HCT116 (cell line): ENCODE data around the gene DDRGK1. TPM values are rescaled to one million over a fixed set of nuclear protein-coding genes. Genes with fewer than 3 reads are reported as not detected.

Experiments
- ATAC-seq: fragments of 200-7000 bp; cut with Tn5 transposase; 2 replicates; pipeline ENCODE4 v1.9.1; 2020; ENCODE audit warnings: mild to moderate bottlenecking, moderate library complexity
- BruUV-seq: library from RNA; stranded (reverse); fragments of 400-500 nt; replicated peaks from 2 replicates; lab custom pipeline; 2021; lab: Mats Ljungman, UMichigan
- CTCF ChIA-PET: fragments of 300-600 bp; sonication (Branson Sonifier 250); formaldehyde crosslinking; loops from one replicate; lab custom pipeline; 2021; ENCODE audit warnings: antibody characterized with exemption; lab: Charles Lee
- POLR2A ChIA-PET: fragments of 300-600, 350-600 bp; sonication (Branson Sonifier 250); formaldehyde crosslinking; loops from one replicate; lab custom pipeline; 2021; ENCODE audit warnings: antibody characterized with exemption; lab: Charles Lee
- RAD21 ChIA-PET, 2 experiments: fragments of 300-600 bp; sonication (Branson Sonifier 250); formaldehyde crosslinking; loops; one replicate each; lab custom pipeline; 2023; ENCODE audit warnings: low total read pairs in 2 of 2; ENCODE audit not compliant: uncharacterized antibody in 2 of 2, unreplicated experiment in 2 of 2, low non-redundant PET in 1 of 2; lab: Charles Lee
- DNase-seq: peaks from one replicate; pipeline ENCODE4 v3.0.0-alpha.2; 2010; ENCODE audit warnings: low read depth, low spot score
- H2AFZ ChIP-seq: fragments of 200-600 bp; shearing (Covaris generic), sonication (generic); 2 replicates; pipeline ENCODE4 v1.6.1; 2017; ENCODE audit warnings: low read depth, mixed run types, mixed read lengths, antibody characterized with exemption, low read length; ENCODE audit not compliant: poor library complexity, severe bottlenecking
- H3K27ac ChIP-seq: 2 replicates; pipeline ENCODE4 v1.5.1; 2012; ENCODE audit warnings: low read depth, low read length
- H3K27me3 ChIP-seq: fragments of 200-600 bp; sonication (generic); 2 replicates; pipeline ENCODE4 v1.6.1; 2016; ENCODE audit warnings: mixed run types, low read length, mixed read lengths; ENCODE audit not compliant: insufficient read depth
- H3K36me3 ChIP-seq, 2 experiments: fragments of 200-500 bp in 1 of 2; fragments of 200-600 bp in 1 of 2; sonication (Bioruptor generic) in 1 of 2; sonication (generic) in 1 of 2; 2 replicates each; pipeline versions ENCODE4 v1.5.1 to v1.6.1; 2014 to 2016; ENCODE audit warnings: low read length in 2 of 2, inconsistent platforms in 1 of 2, mixed read lengths in 1 of 2, mixed run types in 1 of 2; ENCODE audit not compliant: insufficient read depth in 2 of 2, control insufficient read depth in 1 of 2
- H3K4me1 ChIP-seq, 2 experiments: fragments of 200-600 bp in 1 of 2; sonication (generic) in 1 of 2; 2 replicates each; pipeline versions ENCODE4 v1.5.1 to v1.6.1; 2012 to 2017; ENCODE audit warnings: low read length in 2 of 2, inconsistent platforms in 1 of 2, mild to moderate bottlenecking in 1 of 2, mixed read lengths in 1 of 2, mixed run types in 1 of 2, moderate library complexity in 1 of 2; ENCODE audit not compliant: insufficient read depth in 2 of 2, control insufficient read depth in 1 of 2
- H3K4me2 ChIP-seq: fragments of 200-600 bp; sonication (generic); 2 replicates; pipeline ENCODE4 v1.6.1; 2017; ENCODE audit warnings: mixed run types, low read length, mixed read lengths
- H3K4me3 ChIP-seq, 2 experiments: fragments of 200-600 bp in 1 of 2; sonication (generic) in 1 of 2; replicated peaks in 1 of 2; 2 replicates each; pipeline ENCODE4 v1.5.1; 2011 to 2016; ENCODE audit warnings: low read length in 2 of 2, control low read depth in 1 of 2, low read depth in 1 of 2, mild to moderate bottlenecking in 1 of 2, mixed read lengths in 1 of 2, mixed run types in 1 of 2
- H3K79me2 ChIP-seq: fragments of 200-600 bp; sonication (generic); 2 replicates; pipeline ENCODE4 v1.6.1; 2017; ENCODE audit warnings: mild to moderate bottlenecking, mixed run types, low read length, moderate library complexity, mixed read lengths; ENCODE audit not compliant: insufficient read depth
- H3K9ac ChIP-seq: fragments of 200-600 bp; sonication (generic); 2 replicates; pipeline ENCODE4 v1.6.1; 2016; ENCODE audit warnings: low read length, mixed read lengths
- H3K9me2 ChIP-seq: fragments of 200-600 bp; sonication (generic), shearing (Covaris generic); 2 replicates; pipeline ENCODE4 v1.6.1; 2017; ENCODE audit warnings: mixed run types, mild to moderate bottlenecking, moderate library complexity; ENCODE audit not compliant: insufficient read depth
- H3K9me3 ChIP-seq, 2 experiments: fragments of 200-500 bp in 1 of 2; fragments of 200-600 bp in 1 of 2; sonication (Bioruptor generic) in 1 of 2; sonication (generic) in 1 of 2; 2 replicates each; pipeline ENCODE4 v1.6.1; 2014 to 2017; ENCODE audit warnings: low read length in 2 of 2, mixed read lengths in 2 of 2, inconsistent platforms in 1 of 2, low read depth in 1 of 2, mild to moderate bottlenecking in 1 of 2, mixed run types in 1 of 2, moderate library complexity in 1 of 2; ENCODE audit not compliant: control insufficient read depth in 1 of 2, insufficient read depth in 1 of 2
- H4K20me1 ChIP-seq: fragments of 200-600 bp; sonication (generic), shearing (Covaris generic); 2 replicates; pipeline ENCODE4 v1.6.1; 2017; ENCODE audit warnings: mixed run types, mild to moderate bottlenecking, moderate library complexity; ENCODE audit not compliant: insufficient read depth
- CEBPB ChIP-seq: IDR thresholded peaks from 2 replicates; pipeline ENCODE4 v1.6.1; 2012; ENCODE audit warnings: low read depth
- EZH2 ChIP-seq: fragments of 200-600 bp; sonication (generic); IDR thresholded peaks from 2 replicates; pipeline ENCODE4 v1.6.1; 2017; ENCODE audit warnings: antibody characterized with exemption, mixed run types
- EZH2phosphoT487 ChIP-seq: fragments of 200-600 bp; IDR thresholded peaks from 2 replicates; pipeline ENCODE4 v1.6.1; 2018; ENCODE audit warnings: antibody characterized with exemption, borderline replicate concordance
- JUND ChIP-seq: IDR thresholded peaks from 2 replicates; pipeline ENCODE4 v1.6.1; 2012
- SP1 ChIP-seq: IDR thresholded peaks from 2 replicates; pipeline ENCODE4 v1.6.1; 2012; ENCODE audit warnings: low read depth
- intact Hi-C: fragments of 100-400 bp; cut with micrococcal nuclease; formaldehyde crosslinking; loops from 2 replicates; pipeline ENCODE4 v1.10.0; 2022
- total RNA-seq: library from RNA; stranded (reverse); gene quantifications from one replicate; pipeline ENCODE4 v1.2.1, GENCODE V29; 2021; ENCODE audit not compliant: unreplicated experiment
- TF ChIP-seq, protein P1 (sequence below): IDR thresholded peaks from 2 replicates; pipeline ENCODE4 v1.6.1; 2012; ENCODE audit warnings: low read depth
- TF ChIP-seq, protein P2 (sequence below): IDR thresholded peaks from 2 replicates; pipeline ENCODE4 v1.6.1; 2011; ENCODE audit warnings: mild to moderate bottlenecking, low read length, moderate library complexity; ENCODE audit not compliant: insufficient replicate concordance; ENCODE audit errors: extremely low read depth

Gene DDRGK1
- total RNA-seq, 1 experiment from 2014 or later, result 45.8 TPM

DNA sequence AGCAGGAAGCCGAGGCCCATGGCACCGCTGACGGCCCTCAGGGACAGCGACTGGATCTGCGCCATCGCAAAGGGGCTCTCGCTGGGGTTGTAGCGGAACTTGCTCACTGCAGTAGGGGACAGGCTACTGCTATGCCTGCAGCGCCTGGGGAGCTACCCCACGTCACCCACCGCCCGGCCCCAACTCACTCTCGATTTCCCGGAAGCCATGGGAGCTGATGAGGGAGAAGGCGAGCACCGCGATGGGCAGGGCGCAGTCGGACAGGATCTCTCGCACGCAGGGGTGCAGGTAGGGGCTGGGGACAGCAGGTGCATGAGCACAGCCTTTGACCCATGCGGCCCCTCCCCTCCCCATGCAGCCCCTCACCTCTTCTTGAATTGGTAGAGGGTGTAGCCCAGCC lies 24.7 kb upstream of the DDRGK1 start:
- H3K27me3 ChIP-seq, result no peaks in the 10 kb centered on the region
- POLR2A ChIA-PET, result no interaction called here
- H4K20me1 ChIP-seq, result no peaks in the 10 kb centered on the region
- intact Hi-C loops, result no loop called here
- H3K27ac ChIP-seq, result no peak overlapping the region
- no peak for DNase-seq
- no peaks in the 10 kb centered on the region for H3K9me3 ChIP-seq
- CTCF ChIA-PET, result no interaction called here
- no peaks in the 10 kb centered on the region for H3K9me2 ChIP-seq
- no peak overlapping the region for H3K4me2 ChIP-seq
- peaks cover 0 to 12% of the 10 kb centered on the region in 2 experiments; a peak in 2 of 4 replicates for H3K36me3 ChIP-seq
- no peaks in the 10 kb centered on the region for H3K79me2 ChIP-seq
- no peak overlapping the region for H3K9ac ChIP-seq
- BruUV-seq, result no TSS peak
- TF ChIP-seq, protein P1, sequence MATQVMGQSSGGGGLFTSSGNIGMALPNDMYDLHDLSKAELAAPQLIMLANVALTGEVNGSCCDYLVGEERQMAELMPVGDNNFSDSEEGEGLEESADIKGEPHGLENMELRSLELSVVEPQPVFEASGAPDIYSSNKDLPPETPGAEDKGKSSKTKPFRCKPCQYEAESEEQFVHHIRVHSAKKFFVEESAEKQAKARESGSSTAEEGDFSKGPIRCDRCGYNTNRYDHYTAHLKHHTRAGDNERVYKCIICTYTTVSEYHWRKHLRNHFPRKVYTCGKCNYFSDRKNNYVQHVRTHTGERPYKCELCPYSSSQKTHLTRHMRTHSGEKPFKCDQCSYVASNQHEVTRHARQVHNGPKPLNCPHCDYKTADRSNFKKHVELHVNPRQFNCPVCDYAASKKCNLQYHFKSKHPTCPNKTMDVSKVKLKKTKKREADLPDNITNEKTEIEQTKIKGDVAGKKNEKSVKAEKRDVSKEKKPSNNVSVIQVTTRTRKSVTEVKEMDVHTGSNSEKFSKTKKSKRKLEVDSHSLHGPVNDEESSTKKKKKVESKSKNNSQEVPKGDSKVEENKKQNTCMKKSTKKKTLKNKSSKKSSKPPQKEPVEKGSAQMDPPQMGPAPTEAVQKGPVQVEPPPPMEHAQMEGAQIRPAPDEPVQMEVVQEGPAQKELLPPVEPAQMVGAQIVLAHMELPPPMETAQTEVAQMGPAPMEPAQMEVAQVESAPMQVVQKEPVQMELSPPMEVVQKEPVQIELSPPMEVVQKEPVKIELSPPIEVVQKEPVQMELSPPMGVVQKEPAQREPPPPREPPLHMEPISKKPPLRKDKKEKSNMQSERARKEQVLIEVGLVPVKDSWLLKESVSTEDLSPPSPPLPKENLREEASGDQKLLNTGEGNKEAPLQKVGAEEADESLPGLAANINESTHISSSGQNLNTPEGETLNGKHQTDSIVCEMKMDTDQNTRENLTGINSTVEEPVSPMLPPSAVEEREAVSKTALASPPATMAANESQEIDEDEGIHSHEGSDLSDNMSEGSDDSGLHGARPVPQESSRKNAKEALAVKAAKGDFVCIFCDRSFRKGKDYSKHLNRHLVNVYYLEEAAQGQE, result no peak
- no peak for TF ChIP-seq CEBPB
- TF ChIP-seq, protein P2, sequence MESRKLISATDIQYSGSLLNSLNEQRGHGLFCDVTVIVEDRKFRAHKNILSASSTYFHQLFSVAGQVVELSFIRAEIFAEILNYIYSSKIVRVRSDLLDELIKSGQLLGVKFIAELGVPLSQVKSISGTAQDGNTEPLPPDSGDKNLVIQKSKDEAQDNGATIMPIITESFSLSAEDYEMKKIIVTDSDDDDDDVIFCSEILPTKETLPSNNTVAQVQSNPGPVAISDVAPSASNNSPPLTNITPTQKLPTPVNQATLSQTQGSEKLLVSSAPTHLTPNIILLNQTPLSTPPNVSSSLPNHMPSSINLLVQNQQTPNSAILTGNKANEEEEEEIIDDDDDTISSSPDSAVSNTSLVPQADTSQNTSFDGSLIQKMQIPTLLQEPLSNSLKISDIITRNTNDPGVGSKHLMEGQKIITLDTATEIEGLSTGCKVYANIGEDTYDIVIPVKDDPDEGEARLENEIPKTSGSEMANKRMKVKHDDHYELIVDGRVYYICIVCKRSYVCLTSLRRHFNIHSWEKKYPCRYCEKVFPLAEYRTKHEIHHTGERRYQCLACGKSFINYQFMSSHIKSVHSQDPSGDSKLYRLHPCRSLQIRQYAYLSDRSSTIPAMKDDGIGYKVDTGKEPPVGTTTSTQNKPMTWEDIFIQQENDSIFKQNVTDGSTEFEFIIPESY, result no peak
- no peak for TF ChIP-seq JUND
- no peak for TF ChIP-seq EZH2phosphoT487
- TF ChIP-seq EZH2, result no peak
- TF ChIP-seq SP1, result no peak
- TF ChIP-seq, all 23 proteins: peak for 0
- no peak for ATAC-seq
- Histone ChIP-seq H3K4me1 (no peaks in the 10 kb centered on the region), H2AFZ (no peak overlapping the region), H3K4me3 (no peak overlapping the region)
- RAD21 ChIA-PET, result no interaction called here
